Psoas muscle (tissue), 8 donors: ENCODE measurements around the gene IGSF5. TPM values are rescaled to one million over a fixed set of nuclear protein-coding genes. Genes with fewer than 3 reads are reported as not detected.

ENCODE experiments used
- ATAC-seq, 4 donors: fragments of 200-7000 bp; cut with Tn5 transposase; one replicate each; pipeline ENCODE4 v1.9.1; 2020; ENCODE audit warnings: moderate library complexity in 3 of 4, mild to moderate bottlenecking in 2 of 4
- DNase-seq, 2 donors: peaks; one replicate each; pipeline ENCODE4 v3.0.0-alpha.2; 2020
- H3K27ac ChIP-seq: fragments of 200-600 bp; one replicate; pipeline ENCODE4 v1.8.0; 2022
- H3K27me3 ChIP-seq, 3 donors: fragments of 200-600 bp in 1 of 3; one replicate each; pipeline versions ENCODE4 v1.6.1 to v1.8.0; 2013 to 2022; ENCODE audit warnings: low read length in 2 of 3, mild to moderate bottlenecking in 2 of 3, moderate library complexity in 1 of 3; ENCODE audit not compliant: insufficient read depth in 3 of 3
- H3K36me3 ChIP-seq, 2 donors: fragments of 200-600 bp in 1 of 2; one replicate each; pipeline versions ENCODE4 v1.6.1 to v1.8.0; 2013 to 2022; ENCODE audit warnings: low read depth in 1 of 2, mild to moderate bottlenecking in 1 of 2, moderate library complexity in 1 of 2; ENCODE audit not compliant: insufficient read depth in 1 of 2
- H3K4me1 ChIP-seq: fragments of 200-600 bp; one replicate; pipeline ENCODE4 v1.8.0; 2022
- H3K4me3 ChIP-seq: fragments of 200-600 bp; one replicate; pipeline ENCODE4 v1.8.0; 2022; ENCODE audit warnings: mild to moderate bottlenecking
- H3K9me3 ChIP-seq: fragments of 200-600 bp; one replicate; pipeline ENCODE4 v1.8.0; 2022
- CTCF ChIP-seq: fragments of 200-600 bp; IDR thresholded peaks from one replicate; pipeline ENCODE4 v1.8.0; 2022; ENCODE audit warnings: antibody characterized with exemption
- WGBS, 3 donors: extraction: QIAGEN DNeasy Blood & Tissue Kit; methylation state at CpG; one replicate each; pipeline versions ENCODE4 v1.1.6 to v1.1.7; 2013; 5-methylcytosine and 5-hydroxymethylcytosine counted together
- intact Hi-C, 2 donors: fragments of 100-400 bp; cut with DNase I; formaldehyde crosslinking; loops; one replicate each; pipeline versions ENCODE4 v1.11.0 to v1.14.2; 2022
- polyA plus RNA-seq, 3 donors: library from polyadenylated mRNA; stranded (reverse); fragments of 200-250 nt; gene quantifications; one replicate each; pipeline ENCODE4 v1.2.3, GENCODE V29; 2013
- total RNA-seq, 4 donors: library from RNA; stranded (reverse); fragmentation: NEBNext Ultra II Directional in 2 of 4; extraction: Animal tissue kit (Norgen Biotek cat#: 25700) in 2 of 4; gene quantifications; one replicate each; pipeline versions ENCODE4 v1.2.1 to v1.2.4, GENCODE V29; 2021 to 2023
- donor health status: healthy with polysubstance abuse.
- donor health status: DM: no; HTN: no; CAD: no; lungs with moderate emphysema.
- donor health status: Bipolar disorder and iron deficiency.
- donor health status: healthy.
- donor health status: DM: yes; HTN: yes; CAD: no.
- donor health status: DM: no; HTN: no; CAD: no.
- donor health status: DM: no; HTN: no; CAD: no.
- donor health status: DM: yes; HTN: yes; CAD: no.

Gene IGSF5
- total and polyA plus RNA-seq, 7 donors: not detected

GRCh38 chr21:39845571-39846130, 100.7 kb downstream of the IGSF5 start:
- intact Hi-C loops: no loop called here
- WGBS, 3 donors: 34 to 47% (median 42%) methylated on average over 6 of the region's 6 CpGs
- no peak for ATAC-seq
- H3K27ac ChIP-seq: no peak overlapping the region
- no peaks in the 10 kb centered on the region for H3K36me3 ChIP-seq
- DNase-seq: no peak
- no peak overlapping the region for H3K4me3 ChIP-seq
- no peak for TF ChIP-seq CTCF
- H3K4me1 ChIP-seq: no peaks in the 10 kb centered on the region
- peaks cover 0 to 4% (median 0%) of the 10 kb centered on the region in 3 donors for H3K27me3 ChIP-seq
- no peaks in the 10 kb centered on the region for H3K9me3 ChIP-seq

GRCh38 chr21:39847877-39848276, 102.9 kb downstream of the IGSF5 start:
- no peak for ATAC-seq
- Histone ChIP-seq H3K4me1 (no peaks in the 10 kb centered on the region), H3K4me3 (no peak overlapping the region), H3K27ac (no peak overlapping the region), H3K27me3 (peaks cover 0 to 3% (median 0%) of the 10 kb centered on the region in 3 donors), H3K9me3 (no peaks in the 10 kb centered on the region), H3K36me3 (no peaks in the 10 kb centered on the region)
- DNase-seq: no peak
- intact Hi-C loops: no loop called here
- TF ChIP-seq CTCF: no peak
- WGBS, 3 donors: 87 to 92% (median 88%) methylated on average over 6 of the region's 6 CpGs

GRCh38 chr21:39849014-39849655, 104.2 kb downstream of the IGSF5 start:
- Histone ChIP-seq H3K4me1 (no peaks in the 10 kb centered on the region), H3K4me3 (no peak overlapping the region), H3K27ac (no peak overlapping the region), H3K27me3 (no peaks in the 10 kb centered on the region), H3K36me3 (no peaks in the 10 kb centered on the region), H3K9me3 (no peaks in the 10 kb centered on the region)
- ATAC-seq: no peak
- no peak for DNase-seq
- TF ChIP-seq CTCF: no peak
- intact Hi-C loops: no loop called here
- WGBS, 3 donors: 66 to 83% (median 76%) methylated on average over 10 of the region's 10 CpGs

- no peak for TF ChIP-seq CTCF
- Histone ChIP-seq H3K36me3 (no peaks in the 10 kb centered on the region), H3K9me3 (no peaks in the 10 kb centered on the region), H3K27ac (no peak overlapping the region), H3K4me1 (no peaks in the 10 kb centered on the region), H3K4me3 (no peak overlapping the region), H3K27me3 (no peaks in the 10 kb centered on the region)
- ATAC-seq: no peak
- 30 to 60% (median 53%) methylated on average over 2 of the region's 2 CpGs for WGBS, 3 donors
- DNase-seq: no peak
- intact Hi-C loops: no loop called here
Measured at GRCh38 chr21:39850333-39850732, 105.3 kb downstream of the IGSF5 start.
